GM18502 (cell line): ENCODE results near the gene DACH1.

Source experiments
- ATAC-seq: cut with Tn5 transposase; IDR thresholded peaks from one replicate; pipeline ENCODE4 v1.9.1; 2021; ENCODE audit warnings: mild to moderate bottlenecking; ENCODE audit not compliant: unreplicated experiment, poor library complexity

The DACH1 gene

GRCh38 chr13:71457645-71458044, 409.4 kb downstream of the DACH1 start:
- ATAC-seq, result no peak

GRCh38 chr13:71456136-71456535, 410.9 kb downstream of the DACH1 start:
- no peak for ATAC-seq

GRCh38 chr13:71454509-71454908, 412.5 kb downstream of the DACH1 start:
- ATAC-seq, result no peak

GRCh38 chr13:71448080-71448630, 418.8 kb downstream of the DACH1 start:
- no peak for ATAC-seq

DNA sequence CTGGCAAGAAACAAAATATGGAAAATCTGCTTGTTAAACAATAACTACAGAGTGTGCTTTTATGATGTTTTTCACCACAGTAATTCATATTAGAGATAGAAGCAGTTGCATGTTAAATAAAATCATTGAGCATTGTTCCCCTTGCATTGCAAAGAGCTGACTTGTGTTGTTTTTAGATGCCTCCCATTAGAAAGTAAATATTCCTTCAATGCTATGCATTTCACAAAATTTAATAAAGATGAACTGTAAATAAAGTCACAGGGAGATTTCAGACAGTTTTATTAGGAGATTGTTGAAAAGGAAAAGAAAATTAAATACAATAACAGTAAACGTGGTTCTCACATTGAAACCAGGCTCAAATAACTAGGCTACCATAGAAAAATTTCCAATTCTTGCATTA, 429.3 kb downstream of the DACH1 start:
- ATAC-seq, result no peak

- ATAC-seq, result no peak
These were observed 436.3 kb downstream of the DACH1 start for GRCh38 chr13:71430681-71431080.

GRCh38 chr13:71417205-71417604, 449.8 kb downstream of the DACH1 start:
- ATAC-seq, result no peak

DNA sequence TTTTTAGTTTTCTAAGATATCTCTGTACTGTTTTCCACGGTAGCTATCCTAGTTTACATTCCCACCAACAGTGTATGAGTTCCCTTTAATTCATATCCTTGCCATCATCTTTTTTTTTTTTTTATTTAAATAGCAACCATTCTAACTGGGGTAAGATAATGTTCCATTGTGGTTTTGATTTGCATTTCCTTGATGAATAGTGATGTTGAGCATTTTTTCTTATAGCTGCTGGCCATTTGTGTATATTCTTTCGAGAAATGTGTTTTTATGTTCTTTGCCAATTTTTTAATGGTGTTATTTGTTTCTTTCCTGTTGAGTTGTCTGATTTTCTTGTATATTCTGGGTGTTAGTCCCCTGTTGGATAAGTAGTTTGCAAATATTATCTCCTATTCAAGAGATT, 454.8 kb downstream of the DACH1 start:
- no peak for ATAC-seq

- ATAC-seq, result no peak
These were observed 458.6 kb downstream of the DACH1 start for GRCh38 chr13:71408416-71408815.

GRCh38 chr13:71399631-71400215, 467.3 kb downstream of the DACH1 start:
- no peak for ATAC-seq

DNA sequence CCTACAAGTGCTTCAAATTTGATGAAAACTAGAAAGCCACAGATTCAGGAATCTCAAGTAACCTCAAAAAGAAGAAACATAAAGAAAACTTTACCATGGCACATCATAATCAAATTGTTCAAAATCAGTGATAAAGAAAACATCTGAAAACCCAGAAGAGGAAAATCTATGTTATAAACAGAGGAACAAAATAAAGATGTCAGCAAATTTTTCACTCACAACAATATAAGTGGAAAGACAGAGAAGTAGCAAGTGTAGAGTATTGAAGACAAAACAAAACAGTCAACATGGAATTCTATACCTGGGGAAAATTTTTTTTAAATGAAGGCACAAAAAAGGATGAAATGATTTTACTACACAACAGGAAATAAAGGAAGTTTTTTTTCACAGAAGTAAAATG, 470.9 kb downstream of the DACH1 start:
- no peak for ATAC-seq

- no peak for ATAC-seq
These were observed 472.0 kb downstream of the DACH1 start for GRCh38 chr13:71395053-71395452.

GRCh38 chr13:71394176-71394575, 472.8 kb downstream of the DACH1 start:
- no peak for ATAC-seq
